Spleen (tissue), 7 donors: Measurements from ENCODE around the gene MEGF6.

ENCODE experiments used
- CTCF ChIP-seq, 11 experiments: fragments of 200-600 bp in 7 of 11; fragments of 450-650 bp in 4 of 11; sonication (generic) in 4 of 11; IDR thresholded peaks in 8 of 11; conservative IDR thresholded peaks in 3 of 11; 1 replicate in 7 of 11; 2 replicates in 4 of 11; pipeline versions ENCODE4 v1.4.0 to v1.8.0; 2016 to 2021; ENCODE audit warnings: antibody characterized with exemption in 11 of 11, inconsistent platforms in 4 of 11, mild to moderate bottlenecking in 1 of 11
- POLR2A ChIP-seq, 3 donors: fragments of 450-650 bp; IDR thresholded peaks; one replicate each; pipeline ENCODE4 v1.5.1; 2017; ENCODE audit warnings: antibody characterized with exemption in 3 of 3, mild to moderate bottlenecking in 1 of 3
- POLR2AphosphoS5 ChIP-seq, 3 donors: sonication (generic); formaldehyde crosslinking; IDR thresholded peaks; one replicate each; pipeline ENCODE4 v1.5.1; 2017; ENCODE audit warnings: antibody characterized with exemption in 3 of 3
- donor health status: DM: no; HTN: no; CAD: no; lungs with moderate emphysema.
- donor health status: DM: no; HTN: no; CAD: no.
- donor health status: DM: no; HTN: no; CAD: no.

- TF ChIP-seq POLR2A (IDR thresholded peaks at IDR 0.05) = no peak
- no peak for TF ChIP-seq CTCF (IDR thresholded peaks at IDR 0.05 in 8 of 11, conservative IDR thresholded peaks at IDR 0.05 in 3 of 11)
- no peak for TF ChIP-seq POLR2AphosphoS5 (IDR thresholded peaks at IDR 0.05)
Observed at GRCh38 chr1:3454811-3455618, 156.3 kb downstream of the MEGF6 start.
